Stomach (tissue), 4 donors: ENCODE data around the gene JAKMIP1.

ENCODE experiments used
- POLR2A ChIP-seq, 4 donors: fragments of 450-650 bp; IDR thresholded peaks; one replicate each; pipeline ENCODE4 v1.6.1; 2016; ENCODE audit warnings: antibody characterized with exemption in 4 of 4, control low read depth in 2 of 4, mild to moderate bottlenecking in 1 of 4, moderate library complexity in 1 of 4
- TF ChIP-seq, protein P1 (sequence below), 7 experiments: fragments of 450-650 bp in 4 of 7; fragments of 200-600 bp in 3 of 7; sonication (generic) in 3 of 7; IDR thresholded peaks; one replicate each; pipeline ENCODE4 v1.5.1; 2016 to 2019; ENCODE audit warnings: antibody characterized with exemption in 7 of 7, control low read depth in 2 of 7, mild to moderate bottlenecking in 1 of 7

DNA sequence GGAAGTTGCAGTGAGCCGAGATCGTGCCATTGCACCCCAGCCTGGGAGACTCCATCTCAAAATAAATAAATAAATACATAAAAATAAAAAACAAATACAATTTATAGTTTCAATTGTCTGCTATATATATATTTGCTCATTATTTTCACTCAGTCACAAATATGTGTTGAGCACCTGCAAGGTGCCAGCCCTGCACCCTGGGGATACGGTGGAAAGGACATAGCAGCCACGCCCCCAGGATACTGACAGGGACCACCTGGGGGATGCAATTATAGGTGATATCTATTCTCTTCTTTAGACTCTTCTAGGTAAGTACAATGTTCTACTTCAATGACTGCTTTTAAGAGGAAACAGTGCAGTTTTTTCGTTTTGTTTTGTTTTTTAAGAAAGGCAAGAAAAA is 85.0 kb downstream of the JAKMIP1 start:
- TF ChIP-seq, protein P1, sequence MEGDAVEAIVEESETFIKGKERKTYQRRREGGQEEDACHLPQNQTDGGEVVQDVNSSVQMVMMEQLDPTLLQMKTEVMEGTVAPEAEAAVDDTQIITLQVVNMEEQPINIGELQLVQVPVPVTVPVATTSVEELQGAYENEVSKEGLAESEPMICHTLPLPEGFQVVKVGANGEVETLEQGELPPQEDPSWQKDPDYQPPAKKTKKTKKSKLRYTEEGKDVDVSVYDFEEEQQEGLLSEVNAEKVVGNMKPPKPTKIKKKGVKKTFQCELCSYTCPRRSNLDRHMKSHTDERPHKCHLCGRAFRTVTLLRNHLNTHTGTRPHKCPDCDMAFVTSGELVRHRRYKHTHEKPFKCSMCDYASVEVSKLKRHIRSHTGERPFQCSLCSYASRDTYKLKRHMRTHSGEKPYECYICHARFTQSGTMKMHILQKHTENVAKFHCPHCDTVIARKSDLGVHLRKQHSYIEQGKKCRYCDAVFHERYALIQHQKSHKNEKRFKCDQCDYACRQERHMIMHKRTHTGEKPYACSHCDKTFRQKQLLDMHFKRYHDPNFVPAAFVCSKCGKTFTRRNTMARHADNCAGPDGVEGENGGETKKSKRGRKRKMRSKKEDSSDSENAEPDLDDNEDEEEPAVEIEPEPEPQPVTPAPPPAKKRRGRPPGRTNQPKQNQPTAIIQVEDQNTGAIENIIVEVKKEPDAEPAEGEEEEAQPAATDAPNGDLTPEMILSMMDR (IDR thresholded peaks at IDR 0.05), result no peak
- TF ChIP-seq POLR2A (IDR thresholded peaks at IDR 0.05), result no peak
